Common myeloid progenitor, CD34-positive (primary cell): Measurements from ENCODE around the gene C14orf39. TPM values are rescaled to one million over a fixed set of nuclear protein-coding genes. Genes with fewer than 3 reads are reported as not detected.
A peak's percentile ranks its signal among the peaks of the same experiment; 100 is the strongest.

ENCODE experiments used
- CTCF ChIA-PET: fragments of 350-600 bp; sonication (Branson Sonifier 250); formaldehyde crosslinking; loops from one replicate; lab custom pipeline; 2021; ENCODE audit warnings: antibody characterized with exemption; lab: Charles Lee
- POLR2A ChIA-PET: fragments of 350-600 bp; sonication (Branson Sonifier 250); formaldehyde crosslinking; loops from one replicate; lab custom pipeline; 2021; ENCODE audit warnings: antibody characterized with exemption; lab: Charles Lee
- DNase-seq, 3 donors: peaks; one replicate each; pipeline versions ENCODE4 v3.0.0 to v3.0.0-alpha.2; 2013
- H3K27ac ChIP-seq, 2 experiments: 1 replicate in 1 of 2; 2 replicates in 1 of 2; pipeline ENCODE4 v1.7.0; 2013; ENCODE audit warnings: inconsistent platforms in 2 of 2, low read length in 2 of 2, mild to moderate bottlenecking in 2 of 2, low read depth in 1 of 2, moderate library complexity in 1 of 2; ENCODE audit not compliant: severe bottlenecking in 2 of 2, insufficient read depth in 1 of 2, poor library complexity in 1 of 2
- H3K27me3 ChIP-seq, 5 experiments: replicated peaks in 2 of 5; 1 replicate in 3 of 5; 2 replicates in 2 of 5; pipeline versions ENCODE4 v1.6.1 to v1.7.0; 2013; ENCODE audit warnings: low read length in 4 of 5, mild to moderate bottlenecking in 2 of 5, moderate library complexity in 2 of 5, inconsistent platforms in 1 of 5; ENCODE audit not compliant: insufficient read depth in 5 of 5, control insufficient read depth in 4 of 5
- H3K36me3 ChIP-seq, 4 experiments: 1 replicate in 2 of 4; 2 replicates in 2 of 4; pipeline versions ENCODE4 v1.6.1 to v1.7.0; 2013; ENCODE audit warnings: low read length in 3 of 4, control low read depth in 1 of 4, mild to moderate bottlenecking in 1 of 4; ENCODE audit not compliant: control insufficient read depth in 4 of 4, insufficient read depth in 4 of 4
- H3K4me1 ChIP-seq, 4 experiments: 1 replicate in 3 of 4; 2 replicates in 1 of 4; pipeline versions ENCODE4 v1.6.1 to v1.7.1; 2013; ENCODE audit warnings: low read length in 3 of 4, mild to moderate bottlenecking in 3 of 4, control low read depth in 1 of 4, inconsistent platforms in 1 of 4, moderate library complexity in 1 of 4; ENCODE audit not compliant: control insufficient read depth in 4 of 4, insufficient read depth in 4 of 4; ENCODE audit errors: control extremely low read depth in 1 of 4
- H3K4me3 ChIP-seq, 7 experiments: 1 replicate in 4 of 7; 2 replicates in 3 of 7; pipeline versions ENCODE4 v1.5.1 to v1.7.0; 2013; ENCODE audit warnings: mild to moderate bottlenecking in 7 of 7, low read length in 6 of 7, moderate library complexity in 6 of 7, inconsistent platforms in 2 of 7, low read depth in 2 of 7, control low read depth in 1 of 7; ENCODE audit not compliant: insufficient read depth in 4 of 7, control insufficient read depth in 1 of 7; ENCODE audit errors: extremely low read depth in 1 of 7
- H3K9me3 ChIP-seq, 5 experiments: 1 replicate in 4 of 5; 2 replicates in 1 of 5; pipeline versions ENCODE4 v1.6.1 to v1.7.1; 2013; ENCODE audit warnings: low read length in 4 of 5, mild to moderate bottlenecking in 2 of 5, inconsistent platforms in 1 of 5, low read depth in 1 of 5, moderate library complexity in 1 of 5; ENCODE audit not compliant: control insufficient read depth in 4 of 5, insufficient read depth in 2 of 5; ENCODE audit errors: control extremely low read depth in 1 of 5
- WGBS: methylation state at CpG from one replicate; pipeline ENCODE4 v1.1.5; 2013; ENCODE audit not compliant: insufficient coverage; 5-methylcytosine and 5-hydroxymethylcytosine counted together
- polyA plus RNA-seq: library from polyadenylated mRNA; unstranded; fragments of 120-200 nt; gene quantifications from one replicate; pipeline ENCODE4 v1.2.1, GENCODE V29; 2013

C14orf39 gene
- polyA plus RNA-seq = not detected

DNA sequence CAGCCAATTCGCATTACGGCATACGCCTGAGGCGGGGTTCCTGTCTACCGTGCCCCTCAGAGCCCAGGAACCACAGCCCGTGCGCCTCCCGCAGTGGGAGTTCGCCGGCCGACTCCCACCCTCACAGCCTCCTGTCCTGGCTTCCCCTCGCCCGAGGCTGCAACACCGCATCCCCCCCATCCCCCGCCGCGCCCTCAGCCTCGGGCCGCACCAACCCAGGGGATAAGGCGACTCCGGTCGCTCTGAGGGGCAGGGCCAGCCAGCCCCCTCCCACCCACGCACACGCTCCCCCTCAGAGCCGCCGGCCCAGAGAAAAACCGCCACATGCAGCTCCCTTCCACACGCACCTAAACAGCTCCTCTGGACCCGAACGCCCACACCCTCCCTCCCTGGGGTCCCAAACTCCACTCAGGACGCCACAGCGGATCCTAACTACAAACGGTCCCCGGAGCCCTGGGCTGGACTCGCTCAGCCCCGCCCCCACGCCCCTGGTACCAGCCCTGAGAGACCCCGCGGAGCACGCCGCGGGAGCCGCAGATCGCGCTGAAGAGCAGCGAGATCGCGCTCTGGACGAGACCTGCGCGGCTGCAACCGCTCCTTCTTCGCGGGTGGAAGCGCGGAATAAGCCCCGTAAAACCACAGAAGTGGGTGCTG, at the start of gene C14orf39:
C14orf39 (minus strand) TSS at position 466 of the 654 bp plus-strand sequence. CDS start 985 bp downstream, outside the sequence.
- POLR2A ChIA-PET = no interaction called here
- no peaks in the 10 kb centered on the region for H3K36me3 ChIP-seq
- DNase-seq = peak; percentile 43 to 79 (median 69)
- peaks cover 6 to 92% (median 54%) of the 10 kb centered on the region in 5 experiments for H3K27me3 ChIP-seq
- peaks cover 0 to 3% (median 0%) of the 10 kb centered on the region in 5 experiments for H3K9me3 ChIP-seq
- H3K4me1 ChIP-seq = peaks cover 0 to 12% (median 11%) of the 10 kb centered on the region in 4 experiments
- CTCF ChIA-PET = no interaction called here
- 3% methylated on average over 35 of the region's 57 CpGs for WGBS
- peak within 1 kb of the TSS in 6 of 7 experiments; percentile 13 to 61 (median 34) for H3K4me3 ChIP-seq
- H3K27ac ChIP-seq = no peak within 1 kb of the TSS

DNA sequence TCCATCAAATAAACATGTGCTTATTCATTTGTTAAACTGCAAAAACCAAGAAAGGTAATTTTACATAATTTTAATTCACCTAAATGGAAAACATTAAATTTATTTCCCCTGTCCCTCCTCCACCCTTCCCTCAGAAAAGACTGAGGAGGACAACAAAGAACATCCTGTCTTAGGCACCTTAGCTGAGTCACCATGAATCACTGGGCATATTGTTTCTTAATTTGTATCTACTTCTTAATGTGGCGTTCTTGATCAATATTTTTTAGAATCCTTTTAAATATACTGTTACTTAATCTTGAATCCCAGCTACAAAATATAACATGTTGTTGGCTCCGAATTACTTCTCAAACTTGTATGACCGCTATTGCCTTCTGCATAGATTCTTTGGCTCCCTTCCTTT, 46.6 kb upstream of the C14orf39 start:
- POLR2A ChIA-PET = no interaction called here
- DNase-seq = no peak
- H3K27ac ChIP-seq = no peak overlapping the region
- CTCF ChIA-PET = no interaction called here
- H3K4me3 ChIP-seq = no peak overlapping the region
- peaks cover 0 to 2% (median 0%) of the 10 kb centered on the region in 5 experiments for H3K9me3 ChIP-seq
- H3K36me3 ChIP-seq = no peaks in the 10 kb centered on the region
- 90% methylated on average over 2 of the region's 3 CpGs for WGBS
- H3K27me3 ChIP-seq = peaks cover 6 to 30% (median 9%) of the 10 kb centered on the region in 5 experiments
- H3K4me1 ChIP-seq = no peaks in the 10 kb centered on the region

- H3K4me1 ChIP-seq = peaks cover 0 to 21% (median 13%) of the 10 kb centered on the region in 4 experiments
- WGBS = 4% methylated on average over 56 of the region's 66 CpGs
- peak overlapping the region in 5 of 7 experiments; percentile 3 to 42 (median 36) for H3K4me3 ChIP-seq
- CTCF ChIA-PET = interaction anchor here (0.7 to 1.6 kb wide), 2 partner anchors 20 to 33 kb away, joined by 3 to 7 read pairs; no protein-coding TSS in a partner anchor
- DNase-seq = peak in 1 of 3 donors; percentile 55
- peaks cover 40 to 97% (median 66%) of the 10 kb centered on the region in 5 experiments for H3K27me3 ChIP-seq
- no peak overlapping the region for H3K27ac ChIP-seq
- H3K36me3 ChIP-seq = no peaks in the 10 kb centered on the region
- peaks cover 0 to 2% (median 0%) of the 10 kb centered on the region in 5 experiments for H3K9me3 ChIP-seq
- POLR2A ChIA-PET = no interaction called here
Measured at GRCh38 chr14:60515511-60516289, 29.8 kb upstream of the C14orf39 start.

GRCh38 chr14:60514741-60515491, 29.1 kb upstream of the C14orf39 start:
- Histone ChIP-seq H3K36me3 (no peaks in the 10 kb centered on the region), H3K4me3 (peak overlapping the region in 6 of 7 experiments; percentile 3 to 52 (median 27)), H3K4me1 (peaks cover 0 to 22% (median 14%) of the 10 kb centered on the region in 4 experiments), H3K27me3 (peaks cover 44 to 98% (median 74%) of the 10 kb centered on the region in 5 experiments), H3K9me3 (peaks cover 0 to 2% (median 0%) of the 10 kb centered on the region in 5 experiments), H3K27ac (no peak overlapping the region)
- POLR2A ChIA-PET = no interaction called here
- CTCF ChIA-PET = interaction anchor here (1.7 kb wide), 1 partner anchor 165 kb away, joined by 3 read pairs; no protein-coding TSS in a partner anchor
- WGBS = 3% methylated on average over 67 of the region's 79 CpGs
- DNase-seq = peak in 1 of 3 donors; percentile 36

DNA sequence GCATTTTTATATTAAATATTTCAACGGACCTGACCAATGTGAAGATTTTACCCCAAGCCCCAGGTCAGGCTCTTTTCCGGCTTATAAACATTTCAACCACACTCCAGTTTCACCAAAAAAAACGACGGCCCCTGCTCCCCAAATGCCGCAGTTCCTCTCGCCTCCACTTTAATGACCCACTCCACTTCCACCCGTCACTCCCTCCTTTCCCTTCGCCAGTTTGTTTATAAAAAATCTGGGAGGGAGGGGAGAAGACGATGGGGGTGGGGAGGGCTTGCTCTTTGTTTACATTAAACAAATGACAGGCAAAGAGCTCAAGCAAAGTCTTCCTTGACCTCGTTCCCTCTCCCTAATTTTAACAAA, 28.5 kb upstream of the C14orf39 start:
- ChIA-PET CTCF (interaction anchor here (1.0 to 1.7 kb wide), 2 partner anchors 11 to 164 kb away, joined by 3 read pairs; no protein-coding TSS in a partner anchor), POLR2A (no interaction called here)
- H3K27ac ChIP-seq = no peak overlapping the region
- peaks cover 0 to 27% (median 15%) of the 10 kb centered on the region in 4 experiments for H3K4me1 ChIP-seq
- no peaks in the 10 kb centered on the region for H3K36me3 ChIP-seq
- peaks cover 44 to 98% (median 79%) of the 10 kb centered on the region in 5 experiments for H3K27me3 ChIP-seq
- 8% methylated on average over 2 of the region's 10 CpGs for WGBS
- peaks cover 0 to 4% (median 0%) of the 10 kb centered on the region in 5 experiments for H3K9me3 ChIP-seq
- H3K4me3 ChIP-seq = peak overlapping the region in 2 of 7 experiments; percentile 35 to 52
- DNase-seq = no peak

- ChIA-PET POLR2A (no interaction called here), CTCF (interaction anchor here (1.0 to 1.8 kb wide), 4 partner anchors 12 to 314 kb away, joined by 3 to 7 read pairs (median 3); no protein-coding TSS in a partner anchor)
- peaks cover 42 to 100% (median 76%) of the 10 kb centered on the region in 5 experiments for H3K27me3 ChIP-seq
- H3K9me3 ChIP-seq = peaks cover 0 to 4% (median 0%) of the 10 kb centered on the region in 5 experiments
- H3K36me3 ChIP-seq = no peaks in the 10 kb centered on the region
- H3K27ac ChIP-seq = no peak overlapping the region
- H3K4me3 ChIP-seq = no peak overlapping the region
- H3K4me1 ChIP-seq = peaks cover 0 to 36% (median 22%) of the 10 kb centered on the region in 4 experiments
- 10% methylated on average over 7 of the region's 7 CpGs for WGBS
- no peak for DNase-seq
Measured at GRCh38 chr14:60512973-60513571, 27.2 kb upstream of the C14orf39 start.
